Airway epithelial cell (primary cell): ENCODE measurements around the gene DCHS2. TPM values are rescaled to one million over a fixed set of nuclear protein-coding genes. Genes with fewer than 3 reads are reported as not detected.

ENCODE experiments used
- total RNA-seq: library from RNA; depleted of rRNA; stranded (reverse); fragments of >200 nt; gene quantifications from 2 replicates; pipeline ENCODE4 v1.2.3, GENCODE V29; 2015

The DCHS2 gene, protein sequence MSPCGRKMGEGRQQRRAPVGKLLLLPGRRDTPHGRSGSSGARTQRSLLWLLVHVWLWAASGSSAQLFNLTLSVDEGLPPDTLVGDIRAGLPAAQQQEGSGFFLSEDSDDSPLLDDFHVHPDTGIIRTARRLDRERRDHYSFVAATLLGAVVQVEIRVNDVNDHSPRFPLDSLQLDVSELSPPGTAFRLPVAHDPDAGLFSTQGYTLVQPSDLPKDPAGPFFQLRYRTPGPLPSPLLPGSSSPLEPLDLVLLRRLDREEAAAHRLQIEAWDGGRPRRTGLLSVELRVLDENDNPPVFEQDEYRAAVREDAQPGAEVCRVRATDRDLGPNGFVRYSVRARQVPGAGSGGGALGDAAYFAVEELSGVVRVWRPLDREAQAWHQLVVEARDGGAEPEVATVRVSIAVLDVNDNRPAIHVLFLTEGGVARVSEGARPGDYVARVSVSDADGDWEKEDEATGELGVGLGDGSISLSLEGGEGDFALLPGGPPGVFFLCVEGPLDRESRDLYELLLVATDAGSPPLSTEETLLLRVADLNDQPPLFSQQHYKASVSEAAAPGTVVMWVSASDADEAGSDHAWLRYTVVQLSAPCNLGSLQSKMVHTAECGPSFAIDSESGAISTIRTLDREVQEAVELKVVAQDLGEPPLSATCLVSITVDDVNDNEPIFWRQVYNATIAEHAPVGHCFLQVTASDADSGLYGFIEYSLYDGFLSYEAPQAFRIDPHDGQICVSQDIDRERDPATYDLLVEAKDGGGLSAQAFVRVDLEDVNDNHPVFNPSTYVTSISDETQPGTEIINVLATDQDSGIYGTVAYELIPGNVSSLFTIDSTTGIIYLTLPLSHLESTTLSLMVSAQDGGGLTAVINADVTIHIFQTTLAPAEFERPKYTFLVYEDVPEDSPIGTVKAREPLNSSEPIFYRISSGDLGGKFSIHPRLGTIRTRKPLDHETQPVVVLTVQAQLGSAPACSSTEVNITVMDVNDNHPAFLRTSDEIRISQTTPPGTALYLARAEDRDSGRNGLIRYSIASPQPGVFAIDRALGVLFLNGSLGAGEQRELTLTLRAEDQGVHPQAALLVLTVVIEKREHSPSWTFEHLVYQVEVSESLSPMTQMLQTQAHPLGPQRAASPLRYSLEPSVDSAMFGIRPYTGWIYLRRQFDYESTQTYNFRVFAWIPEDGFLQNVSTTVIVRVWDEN (N-terminal part only)
- total RNA-seq, result 0.07 TPM in 1 of 2 replicates, not detected in the other

DNA sequence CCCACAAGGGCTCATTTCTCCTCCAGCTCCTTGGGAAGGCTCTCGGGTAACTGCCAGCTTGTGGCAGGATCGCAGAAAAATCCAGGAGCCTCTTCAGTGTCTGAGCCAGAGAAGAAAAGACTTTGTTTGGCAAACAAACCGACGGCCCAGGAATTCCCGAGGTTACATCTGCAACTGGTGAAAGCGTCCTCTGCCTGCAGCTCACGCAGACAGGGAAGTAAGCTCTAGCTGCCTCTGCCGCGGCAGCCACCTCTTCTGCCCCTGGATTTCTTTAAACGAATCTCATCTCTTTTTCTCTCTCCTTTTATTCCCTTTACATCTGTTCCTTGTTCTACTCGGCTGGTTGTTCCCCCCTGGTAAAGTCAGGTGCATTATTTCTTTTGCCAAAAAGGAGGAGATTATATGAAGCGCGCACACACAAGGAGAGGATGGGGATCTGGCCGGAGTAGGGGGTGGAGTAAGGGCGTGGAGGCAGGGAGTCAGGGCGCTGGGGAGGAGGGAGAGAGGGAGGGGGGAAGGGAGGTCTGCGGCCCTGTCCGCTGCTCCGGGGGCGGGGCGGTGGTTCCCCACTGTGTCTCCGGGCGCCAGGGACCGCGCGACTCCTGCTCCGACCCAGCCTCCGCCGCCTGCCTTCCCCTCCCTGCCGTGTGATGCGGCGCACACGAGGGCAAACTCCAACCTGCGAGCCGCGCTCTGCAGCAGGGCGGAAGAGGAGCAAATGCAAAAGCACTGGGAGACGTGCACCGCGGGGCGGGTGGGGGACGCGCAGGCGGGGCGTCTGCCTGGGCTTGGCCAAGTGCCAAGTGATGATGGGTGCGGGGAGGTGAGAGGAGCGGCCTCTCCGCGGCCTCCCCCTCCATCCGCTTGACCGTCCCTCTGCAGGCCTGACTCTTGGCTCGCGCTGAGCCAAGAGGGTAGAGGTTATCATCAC lies at the start of gene DCHS2:
Gene DCHS2 (minus strand): TSS at position 459 of the 931 bp plus-strand sequence. CDS start 444 bp downstream, at position 15.

Other genes with a start within 250 kb of the DCHS2 start
- 53.6 and 60.6 TPM in 2 replicates for gene PLRG1, start 58.6 kb upstream of the DCHS2 start, total RNA-seq
- not detected in 2 replicates for gene FGB, start 71.2 kb upstream of the DCHS2 start, total RNA-seq
- not detected in 2 replicates for gene FGA, start 98.9 kb upstream of the DCHS2 start, total RNA-seq
- not detected in 2 replicates for gene FGG, start 120.9 kb upstream of the DCHS2 start, total RNA-seq